Astrocyte (in vitro differentiated cells and primary cell): ENCODE data around the gene EXOSC2. TPM values are rescaled to one million over a fixed set of nuclear protein-coding genes. Genes with fewer than 3 reads are reported as not detected.

Experiments used
- DNase-seq: peaks from one replicate; pipeline ENCODE4 v3.0.0-alpha.2; 2010; ENCODE audit warnings: low read depth
- FAIRE-seq: peaks from 2 replicates; lab custom pipeline; 2011; peaks lifted over from hg19 to GRCh38; lab: Jason Lieb, UNC
- H2AFZ ChIP-seq: 2 replicates; pipeline ENCODE4 v1.6.0; 2012; ENCODE audit warnings: low read depth, low read length, inconsistent platforms
- H3K27ac ChIP-seq: 2 replicates; pipeline ENCODE4 v1.5.1; 2011; ENCODE audit warnings: low read depth, low read length, inconsistent platforms
- H3K27me3 ChIP-seq: 2 replicates; pipeline ENCODE4 v1.6.0; 2011; ENCODE audit warnings: low read length, inconsistent platforms; ENCODE audit not compliant: insufficient read depth
- H3K36me3 ChIP-seq: 2 replicates; pipeline ENCODE4 v1.5.1; 2011; ENCODE audit warnings: low read length, inconsistent platforms; ENCODE audit not compliant: insufficient read depth
- H3K4me1 ChIP-seq: 2 replicates; pipeline ENCODE4 v1.5.1; 2011; ENCODE audit warnings: low read length, inconsistent platforms; ENCODE audit not compliant: insufficient read depth
- H3K4me2 ChIP-seq: 2 replicates; pipeline ENCODE4 v1.6.0; 2012; ENCODE audit warnings: low read length, inconsistent platforms
- H3K4me3 ChIP-seq: 2 replicates; pipeline ENCODE4 v1.5.1; 2011; ENCODE audit warnings: low read depth, mild to moderate bottlenecking, low read length, inconsistent platforms; ENCODE audit not compliant: insufficient read depth
- H3K79me2 ChIP-seq: 2 replicates; pipeline ENCODE4 v1.6.0; 2012; ENCODE audit warnings: mild to moderate bottlenecking, low read length, inconsistent platforms; ENCODE audit not compliant: insufficient read depth
- H3K9ac ChIP-seq: 2 replicates; pipeline ENCODE4 v1.6.0; 2012; ENCODE audit warnings: mild to moderate bottlenecking, low read length, inconsistent platforms
- H3K9me3 ChIP-seq: 2 replicates; pipeline ENCODE4 v1.5.1; 2012; ENCODE audit warnings: low read depth, mild to moderate bottlenecking, low read length, inconsistent platforms; ENCODE audit not compliant: insufficient read depth
- H4K20me1 ChIP-seq: 2 replicates; pipeline ENCODE4 v1.6.0; 2012; ENCODE audit warnings: low read length, inconsistent platforms; ENCODE audit not compliant: insufficient read depth
- H3K27ac Mint-ChIP-seq: one replicate; pipeline ENCODE4 v1.8.0; 2021; ENCODE audit warnings: mild to moderate bottlenecking, mixed read lengths; ENCODE audit not compliant: unreplicated experiment
- H3K27me3 Mint-ChIP-seq: one replicate; pipeline ENCODE4 v1.8.0; 2021; ENCODE audit warnings: low read depth, mixed read lengths; ENCODE audit not compliant: unreplicated experiment
- H3K36me3 Mint-ChIP-seq: one replicate; pipeline ENCODE4 v1.8.0; 2021; ENCODE audit warnings: low read depth, mixed read lengths; ENCODE audit not compliant: unreplicated experiment
- H3K4me1 Mint-ChIP-seq: one replicate; pipeline ENCODE4 v1.8.0; 2021; ENCODE audit warnings: low read depth, mixed read lengths; ENCODE audit not compliant: unreplicated experiment
- H3K4me3 Mint-ChIP-seq: one replicate; pipeline ENCODE4 v1.8.0; 2021; ENCODE audit warnings: mild to moderate bottlenecking, moderate library complexity, mixed read lengths; ENCODE audit not compliant: unreplicated experiment
- H3K9me3 Mint-ChIP-seq: one replicate; pipeline ENCODE4 v1.8.0; 2021; ENCODE audit warnings: mild to moderate bottlenecking, mixed read lengths; ENCODE audit not compliant: unreplicated experiment
- EZH2 ChIP-seq: IDR thresholded peaks from 2 replicates; pipeline ENCODE4 v1.6.1; 2012; ENCODE audit warnings: mild to moderate bottlenecking, low read length, inconsistent platforms; ENCODE audit not compliant: insufficient read depth
- total RNA-seq: library from RNA; stranded (reverse); gene quantifications from 2 replicates; pipeline ENCODE4 v1.2.1, GENCODE V29; 2021
- TF ChIP-seq, protein P1 (sequence below): IDR thresholded peaks from 2 replicates; pipeline ENCODE4 v1.5.1; 2011; ENCODE audit warnings: low read depth, mild to moderate bottlenecking, inconsistent platforms, low read length, moderate library complexity; ENCODE audit not compliant: insufficient read depth

EXOSC2 gene
- total RNA-seq, 1 donor from 2014 or later: 28.1 TPM

DNA sequence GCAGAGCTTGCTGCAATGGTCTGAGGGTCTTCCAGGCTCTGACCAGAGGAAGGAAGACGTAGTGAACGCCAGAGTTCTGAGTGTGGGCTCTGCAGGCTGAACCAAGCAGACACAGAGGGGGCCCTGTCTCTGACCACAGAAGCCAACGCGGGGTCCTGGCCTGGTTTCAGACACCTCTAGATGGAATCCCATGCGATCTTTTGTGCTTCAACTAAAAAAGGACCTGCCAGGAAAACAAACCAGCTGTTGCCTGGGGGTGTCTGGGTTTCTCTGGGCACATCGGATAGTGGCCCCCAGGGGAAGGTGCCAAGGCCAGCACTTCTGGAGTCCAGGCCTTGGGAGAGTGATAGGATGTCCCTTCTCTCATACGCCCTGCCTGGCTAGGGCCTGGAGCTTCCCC lies 16.3 kb upstream of the EXOSC2 start:
- Mint-ChIP-seq H3K36me3 (no peaks in the 10 kb centered on the region), H3K9me3 (no peaks in the 10 kb centered on the region), H3K27ac (no peak overlapping the region), H3K4me3 (no peak overlapping the region), H3K27me3 (peaks cover 43% of the 10 kb centered on the region), H3K4me1 (no peaks in the 10 kb centered on the region)
- DNase-seq: no peak
- Histone ChIP-seq H4K20me1 (no peaks in the 10 kb centered on the region), H3K4me2 (no peak overlapping the region), H3K27ac (no peak overlapping the region), H2AFZ (no peak overlapping the region), H3K27me3 (peaks cover 4% of the 10 kb centered on the region), H3K36me3 (no peaks in the 10 kb centered on the region), H3K79me2 (no peaks in the 10 kb centered on the region), H3K9ac (no peak overlapping the region), H3K4me3 (no peak overlapping the region), H3K4me1 (peaks cover 5% of the 10 kb centered on the region), H3K9me3 (no peaks in the 10 kb centered on the region)
- FAIRE-seq: no peak
- TF ChIP-seq, protein P1, sequence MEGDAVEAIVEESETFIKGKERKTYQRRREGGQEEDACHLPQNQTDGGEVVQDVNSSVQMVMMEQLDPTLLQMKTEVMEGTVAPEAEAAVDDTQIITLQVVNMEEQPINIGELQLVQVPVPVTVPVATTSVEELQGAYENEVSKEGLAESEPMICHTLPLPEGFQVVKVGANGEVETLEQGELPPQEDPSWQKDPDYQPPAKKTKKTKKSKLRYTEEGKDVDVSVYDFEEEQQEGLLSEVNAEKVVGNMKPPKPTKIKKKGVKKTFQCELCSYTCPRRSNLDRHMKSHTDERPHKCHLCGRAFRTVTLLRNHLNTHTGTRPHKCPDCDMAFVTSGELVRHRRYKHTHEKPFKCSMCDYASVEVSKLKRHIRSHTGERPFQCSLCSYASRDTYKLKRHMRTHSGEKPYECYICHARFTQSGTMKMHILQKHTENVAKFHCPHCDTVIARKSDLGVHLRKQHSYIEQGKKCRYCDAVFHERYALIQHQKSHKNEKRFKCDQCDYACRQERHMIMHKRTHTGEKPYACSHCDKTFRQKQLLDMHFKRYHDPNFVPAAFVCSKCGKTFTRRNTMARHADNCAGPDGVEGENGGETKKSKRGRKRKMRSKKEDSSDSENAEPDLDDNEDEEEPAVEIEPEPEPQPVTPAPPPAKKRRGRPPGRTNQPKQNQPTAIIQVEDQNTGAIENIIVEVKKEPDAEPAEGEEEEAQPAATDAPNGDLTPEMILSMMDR: no peak
- TF ChIP-seq EZH2: no peak

DNA sequence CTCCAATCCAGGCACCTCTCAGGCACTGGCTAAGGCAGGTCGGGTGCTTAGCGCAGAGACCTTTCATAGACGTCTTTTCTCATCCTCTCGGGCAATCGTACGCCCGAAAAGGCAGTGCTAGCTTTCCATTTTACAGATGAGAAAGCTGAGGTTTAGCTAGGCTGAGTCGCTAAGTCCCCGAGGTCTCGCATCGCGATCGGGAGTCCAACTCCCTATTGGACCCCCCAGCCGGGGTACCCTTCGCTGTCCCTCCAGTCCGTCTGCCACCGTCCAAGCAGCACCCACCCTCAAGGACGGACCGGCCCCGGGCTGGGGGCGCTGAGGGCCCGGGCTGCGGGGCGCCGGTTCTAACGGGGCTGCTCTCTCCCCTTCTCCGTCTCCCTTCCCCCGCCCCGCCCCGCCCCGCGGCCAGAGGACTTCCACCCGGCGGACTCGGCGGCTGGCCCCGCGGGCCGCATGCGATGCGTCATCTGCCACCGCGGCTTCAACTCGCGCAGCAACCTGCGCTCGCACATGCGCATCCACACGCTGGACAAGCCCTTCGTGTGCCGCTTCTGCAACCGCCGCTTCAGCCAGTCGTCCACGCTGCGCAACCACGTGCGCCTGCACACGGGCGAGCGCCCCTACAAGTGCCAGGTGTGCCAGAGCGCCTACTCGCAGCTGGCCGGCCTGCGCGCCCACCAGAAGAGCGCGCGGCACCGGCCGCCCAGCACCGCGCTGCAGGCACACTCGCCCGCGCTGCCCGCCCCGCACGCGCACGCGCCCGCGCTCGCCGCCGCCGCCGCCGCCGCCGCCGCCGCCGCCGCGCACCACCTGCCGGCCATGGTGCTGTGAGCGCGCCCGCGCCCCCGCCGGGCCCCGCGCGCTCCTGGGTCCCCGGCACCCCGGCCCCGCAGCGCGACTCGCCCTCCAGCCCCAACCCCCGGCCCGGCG lies 12.5 kb upstream of the EXOSC2 start:
- TF ChIP-seq EZH2: peak; percentile 42
- TF ChIP-seq, protein P1: no peak
- peak overlapping the region; percentile 67 for H3K4me3 Mint-ChIP-seq
- no peaks in the 10 kb centered on the region for H3K36me3 ChIP-seq
- peak overlapping the region; percentile 86 for H3K4me2 ChIP-seq
- H3K4me3 ChIP-seq: peak overlapping the region; percentile 59
- peaks cover 7% of the 10 kb centered on the region for H3K4me1 ChIP-seq
- FAIRE-seq (no peak), DNase-seq (peak; percentile 75)
- peak overlapping the region; percentile 46 for H3K9ac ChIP-seq
- H3K27ac ChIP-seq: no peak overlapping the region
- H3K9me3 Mint-ChIP-seq: no peaks in the 10 kb centered on the region
- peaks cover 34% of the 10 kb centered on the region for H3K27me3 Mint-ChIP-seq
- H3K79me2 ChIP-seq: no peaks in the 10 kb centered on the region
- peaks cover 7% of the 10 kb centered on the region for H3K27me3 ChIP-seq
- peaks cover 2% of the 10 kb centered on the region for H3K4me1 Mint-ChIP-seq
- H3K27ac Mint-ChIP-seq: no peak overlapping the region
- H3K36me3 Mint-ChIP-seq: peaks cover 2% of the 10 kb centered on the region
- peak overlapping the region; percentile 87 for H2AFZ ChIP-seq
- H4K20me1 ChIP-seq: no peaks in the 10 kb centered on the region
- no peaks in the 10 kb centered on the region for H3K9me3 ChIP-seq
